CD14-positive monocyte (primary cell): Measurements from ENCODE around the gene ZNF81. TPM values are rescaled to one million over a fixed set of nuclear protein-coding genes. Genes with fewer than 3 reads are reported as not detected.

Experiments used
- DNase-seq, 3 donors: peaks; one replicate each; pipeline ENCODE4 v3.0.0-alpha.2; 2011 to 2022
- H2AFZ ChIP-seq: 2 replicates; pipeline ENCODE4 v1.6.0; 2012; ENCODE audit warnings: mild to moderate bottlenecking, low read depth, low read length, inconsistent platforms; ENCODE audit not compliant: insufficient read depth, poor library complexity, severe bottlenecking
- H3K27ac ChIP-seq, 2 donors: 1 replicate in 1 of 2; 2 replicates in 1 of 2; pipeline ENCODE4 v1.5.1; 2012 to 2013; ENCODE audit warnings: low read length in 2 of 2, control low read depth in 1 of 2, inconsistent platforms in 1 of 2, low read depth in 1 of 2, mild to moderate bottlenecking in 1 of 2
- H3K27me3 ChIP-seq, 2 donors: one replicate each; pipeline versions ENCODE4 v1.6.0 to v1.6.1; 2011 to 2013; ENCODE audit warnings: low read length in 2 of 2; ENCODE audit not compliant: control insufficient read depth in 2 of 2, insufficient read depth in 2 of 2
- H3K36me3 ChIP-seq, 2 donors: replicated peaks in 1 of 2; 1 replicate in 1 of 2; 2 replicates in 1 of 2; pipeline versions ENCODE4 v1.5.1 to v1.6.1; 2012 to 2013; ENCODE audit warnings: low read length in 2 of 2, control low read depth in 1 of 2, inconsistent platforms in 1 of 2, mild to moderate bottlenecking in 1 of 2; ENCODE audit not compliant: insufficient read depth in 2 of 2, control insufficient read depth in 1 of 2
- H3K4me1 ChIP-seq, 2 donors: 1 replicate in 1 of 2; 2 replicates in 1 of 2; pipeline versions ENCODE4 v1.5.1 to v1.6.1; 2012 to 2013; ENCODE audit warnings: low read length in 2 of 2, control low read depth in 1 of 2, inconsistent platforms in 1 of 2, mild to moderate bottlenecking in 1 of 2, moderate library complexity in 1 of 2; ENCODE audit not compliant: insufficient read depth in 2 of 2, control insufficient read depth in 1 of 2
- H3K4me2 ChIP-seq: replicated peaks from 2 replicates; pipeline ENCODE3; 2012; ENCODE audit warnings: low read length, moderate library complexity, mild to moderate bottlenecking; ENCODE audit not compliant: poor library complexity, severe bottlenecking; ENCODE audit errors: extremely low read depth
- H3K4me3 ChIP-seq, 3 experiments: fragments of 200-600 bp in 1 of 3; sonication (generic) in 1 of 3; replicated peaks in 1 of 3; 1 replicate in 2 of 3; 2 replicates in 1 of 3; pipeline ENCODE4 v1.5.1; 2011 to 2013; ENCODE audit warnings: low read length in 3 of 3, mild to moderate bottlenecking in 3 of 3, control low read depth in 2 of 3, low read depth in 2 of 3, inconsistent platforms in 1 of 3, moderate library complexity in 1 of 3
- H3K79me2 ChIP-seq: 2 replicates; pipeline ENCODE4 v1.6.0; 2012; ENCODE audit warnings: mild to moderate bottlenecking, control low read depth, inconsistent platforms, low read length, moderate library complexity; ENCODE audit not compliant: insufficient read depth
- H3K9ac ChIP-seq: 2 replicates; pipeline ENCODE4 v1.6.0; 2017; ENCODE audit warnings: low read length, mild to moderate bottlenecking; ENCODE audit not compliant: insufficient read depth, poor library complexity, severe bottlenecking
- H3K9me3 ChIP-seq, 2 donors: replicated peaks in 1 of 2; 1 replicate in 1 of 2; 2 replicates in 1 of 2; pipeline versions ENCODE4 v1.5.1 to v1.6.1; 2012 to 2013; ENCODE audit warnings: low read length in 2 of 2, control low read depth in 1 of 2; ENCODE audit not compliant: control insufficient read depth in 1 of 2, insufficient read depth in 1 of 2
- H4K20me1 ChIP-seq: 2 replicates; pipeline ENCODE4 v1.6.0; 2012; ENCODE audit warnings: mild to moderate bottlenecking, low read length, control low read depth, moderate library complexity; ENCODE audit not compliant: insufficient read depth
- H3K27ac Mint-ChIP-seq, 7 donors: one replicate each; pipeline ENCODE4 v1.8.0; 2020; ENCODE audit warnings: mild to moderate bottlenecking in 7 of 7, mixed read lengths in 7 of 7, moderate library complexity in 6 of 7, inconsistent platforms in 2 of 7
- H3K27me3 Mint-ChIP-seq, 3 donors: one replicate each; pipeline ENCODE4 v1.8.0; 2021 to 2022; ENCODE audit warnings: low read depth in 3 of 3, mild to moderate bottlenecking in 3 of 3, mixed read lengths in 3 of 3, moderate library complexity in 3 of 3, inconsistent platforms in 1 of 3
- H3K36me3 Mint-ChIP-seq, 2 donors: one replicate each; pipeline ENCODE4 v1.8.0; 2020; ENCODE audit warnings: mixed read lengths in 2 of 2, inconsistent platforms in 1 of 2, mild to moderate bottlenecking in 1 of 2
- H3K4me1 Mint-ChIP-seq: one replicate; pipeline ENCODE4 v1.8.0; 2020; ENCODE audit warnings: mild to moderate bottlenecking, mixed read lengths
- H3K4me3 Mint-ChIP-seq, 2 donors: one replicate each; pipeline ENCODE4 v1.8.0; 2020; ENCODE audit warnings: mild to moderate bottlenecking in 2 of 2, mixed read lengths in 2 of 2, moderate library complexity in 1 of 2
- H3K9me3 Mint-ChIP-seq, 7 donors: one replicate each; pipeline ENCODE4 v1.8.0; 2020 to 2022; ENCODE audit warnings: mixed read lengths in 7 of 7, mild to moderate bottlenecking in 6 of 7, moderate library complexity in 6 of 7, inconsistent platforms in 2 of 7
- WGBS: methylation state at CpG from one replicate; pipeline ENCODE4 v1.1.5; 2013; ENCODE audit warnings: missing lambda C conversion rate; ENCODE audit not compliant: insufficient coverage; 5-methylcytosine and 5-hydroxymethylcytosine counted together
- intact Hi-C, 2 donors: fragments of 100-400 bp; cut with micrococcal nuclease; formaldehyde crosslinking; loops; one replicate each; pipeline versions ENCODE4 v1.15.0 to v1.15.1; 2023
- polyA plus RNA-seq, 3 donors: library from polyadenylated mRNA; depleted of rRNA in 1 of 3; unstranded in 2 of 3; stranded (reverse) in 1 of 3; fragments of 300-500 nt in 2 of 3; fragments of >200 nt in 1 of 3; fragmentation: Illumina TruSeq in 2 of 3; gene quantifications; 1 replicate in 2 of 3; 2 replicates in 1 of 3; pipeline ENCODE4 v1.2.3, GENCODE V29; 2012 to 2021
- TF ChIP-seq, protein P1 (sequence below): fragments of 200-600 bp; IDR thresholded peaks from one replicate; pipeline ENCODE4 v1.8.0; 2022; ENCODE audit warnings: antibody characterized with exemption, mild to moderate bottlenecking

Gene ZNF81
- polyA plus RNA-seq, 3 donors = 1.7 to 3.4 (median 2.4) TPM

GRCh38 chrX:47885501-47885900 lies 48.8 kb downstream of the ZNF81 start:
- Histone ChIP-seq H2AFZ (no peak overlapping the region), H3K4me3 (no peak overlapping the region), H3K4me2 (no peak overlapping the region), H3K27ac (no peak overlapping the region), H3K9me3 (no peaks in the 10 kb centered on the region), H3K9ac (no peak overlapping the region), H3K4me1 (no peaks in the 10 kb centered on the region), H3K79me2 (no peaks in the 10 kb centered on the region), H3K27me3 (no peaks in the 10 kb centered on the region), H3K36me3 (peaks cover 16 to 39% of the 10 kb centered on the region in 2 donors), H4K20me1 (no peaks in the 10 kb centered on the region)
- WGBS = no CpG with 5 or more reads among the region's 3 CpGs
- no peak for DNase-seq
- H3K4me3 Mint-ChIP-seq = no peak overlapping the region
- H3K27ac Mint-ChIP-seq = no peak overlapping the region
- peaks cover 38 to 63% of the 10 kb centered on the region in 2 donors for H3K36me3 Mint-ChIP-seq
- peaks cover 0 to 2% (median 0%) of the 10 kb centered on the region in 3 donors for H3K27me3 Mint-ChIP-seq
- intact Hi-C loops = no loop called here
- peaks cover 0 to 13% (median 3%) of the 10 kb centered on the region in 7 donors for H3K9me3 Mint-ChIP-seq
- TF ChIP-seq, protein P1, sequence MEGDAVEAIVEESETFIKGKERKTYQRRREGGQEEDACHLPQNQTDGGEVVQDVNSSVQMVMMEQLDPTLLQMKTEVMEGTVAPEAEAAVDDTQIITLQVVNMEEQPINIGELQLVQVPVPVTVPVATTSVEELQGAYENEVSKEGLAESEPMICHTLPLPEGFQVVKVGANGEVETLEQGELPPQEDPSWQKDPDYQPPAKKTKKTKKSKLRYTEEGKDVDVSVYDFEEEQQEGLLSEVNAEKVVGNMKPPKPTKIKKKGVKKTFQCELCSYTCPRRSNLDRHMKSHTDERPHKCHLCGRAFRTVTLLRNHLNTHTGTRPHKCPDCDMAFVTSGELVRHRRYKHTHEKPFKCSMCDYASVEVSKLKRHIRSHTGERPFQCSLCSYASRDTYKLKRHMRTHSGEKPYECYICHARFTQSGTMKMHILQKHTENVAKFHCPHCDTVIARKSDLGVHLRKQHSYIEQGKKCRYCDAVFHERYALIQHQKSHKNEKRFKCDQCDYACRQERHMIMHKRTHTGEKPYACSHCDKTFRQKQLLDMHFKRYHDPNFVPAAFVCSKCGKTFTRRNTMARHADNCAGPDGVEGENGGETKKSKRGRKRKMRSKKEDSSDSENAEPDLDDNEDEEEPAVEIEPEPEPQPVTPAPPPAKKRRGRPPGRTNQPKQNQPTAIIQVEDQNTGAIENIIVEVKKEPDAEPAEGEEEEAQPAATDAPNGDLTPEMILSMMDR = no peak
- no peaks in the 10 kb centered on the region for H3K4me1 Mint-ChIP-seq

DNA sequence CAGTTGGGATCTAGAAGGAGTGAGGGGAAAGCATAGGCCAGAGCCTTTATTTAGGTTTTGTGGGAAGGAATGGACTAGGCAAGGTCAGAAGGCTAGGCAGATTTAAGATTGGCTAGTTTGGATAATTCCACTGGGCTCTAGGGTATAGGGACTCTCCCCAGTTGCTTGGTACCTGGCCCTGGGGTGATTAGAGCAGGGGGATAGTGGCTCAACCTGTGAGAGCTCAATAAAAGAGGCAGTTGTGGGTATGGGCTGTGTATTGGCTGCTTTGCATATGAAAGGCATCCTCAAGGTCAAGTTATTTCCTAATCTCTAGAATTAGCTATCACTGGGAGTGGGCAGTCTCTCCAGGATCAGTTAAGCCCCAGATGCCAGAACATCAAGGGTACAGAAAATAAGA lies 61.3 kb downstream of the ZNF81 start:
- intact Hi-C loops = no loop called here
- TF ChIP-seq, protein P1 = no peak

More for the DNA sequence above, 61.3 kb downstream of the ZNF81 start:
- H3K9me3 Mint-ChIP-seq = peaks cover 0 to 5% (median 0%) of the 10 kb centered on the region in 7 donors
- H3K4me1 Mint-ChIP-seq = peaks cover 13% of the 10 kb centered on the region
- H3K27ac Mint-ChIP-seq = peak overlapping the region in 1 of 7 donors; percentile 24
- peaks cover 23 to 33% of the 10 kb centered on the region in 2 donors for H3K36me3 Mint-ChIP-seq
- Histone ChIP-seq H3K27me3 (no peaks in the 10 kb centered on the region), H3K4me3 (no peak overlapping the region), H3K27ac (no peak overlapping the region), H3K36me3 (peaks cover 2 to 41% of the 10 kb centered on the region in 2 donors), H3K4me2 (no peak overlapping the region), H2AFZ (no peak overlapping the region), H3K79me2 (no peaks in the 10 kb centered on the region), H3K9me3 (no peaks in the 10 kb centered on the region), H3K9ac (no peak overlapping the region), H3K4me1 (peaks cover 6 to 21% of the 10 kb centered on the region in 2 donors), H4K20me1 (no peaks in the 10 kb centered on the region)
- H3K27me3 Mint-ChIP-seq = peaks cover 0 to 5% (median 0%) of the 10 kb centered on the region in 3 donors
- H3K4me3 Mint-ChIP-seq = no peak overlapping the region
- no peak for DNase-seq
